Activated CD4-positive, CD25-positive, alpha-beta regulatory T cell treated with anti-CD3 and anti-CD28 coated beads, Interleukin-2, amount 50 U/mL, for 72 hours (primary cell): ENCODE results near the gene SNCA.

Experiments
- DNase-seq: peaks from one replicate; pipeline ENCODE4 v3.0.0; 2021

Gene SNCA

DNA sequence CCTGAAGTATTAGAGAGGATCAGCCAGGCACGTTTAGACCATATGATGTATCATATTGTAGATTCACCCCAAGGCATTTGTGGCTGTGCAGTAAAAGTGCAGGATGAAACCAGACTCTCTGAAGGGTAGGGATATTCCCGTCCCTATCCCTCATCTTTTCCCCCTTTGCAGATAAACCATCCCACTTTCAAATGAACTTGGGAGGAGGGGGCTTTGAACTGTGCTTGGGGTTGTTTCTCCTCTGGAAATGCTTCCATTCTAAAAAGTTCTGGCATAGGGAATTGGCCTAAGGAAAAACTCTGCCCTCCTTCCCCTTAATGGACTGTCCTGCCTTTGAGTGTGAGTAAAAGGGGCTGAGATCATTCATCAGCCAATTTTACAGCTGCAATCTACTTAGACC lies 23.8 kb downstream of the SNCA start:
- DNase-seq, result no peak

DNA sequence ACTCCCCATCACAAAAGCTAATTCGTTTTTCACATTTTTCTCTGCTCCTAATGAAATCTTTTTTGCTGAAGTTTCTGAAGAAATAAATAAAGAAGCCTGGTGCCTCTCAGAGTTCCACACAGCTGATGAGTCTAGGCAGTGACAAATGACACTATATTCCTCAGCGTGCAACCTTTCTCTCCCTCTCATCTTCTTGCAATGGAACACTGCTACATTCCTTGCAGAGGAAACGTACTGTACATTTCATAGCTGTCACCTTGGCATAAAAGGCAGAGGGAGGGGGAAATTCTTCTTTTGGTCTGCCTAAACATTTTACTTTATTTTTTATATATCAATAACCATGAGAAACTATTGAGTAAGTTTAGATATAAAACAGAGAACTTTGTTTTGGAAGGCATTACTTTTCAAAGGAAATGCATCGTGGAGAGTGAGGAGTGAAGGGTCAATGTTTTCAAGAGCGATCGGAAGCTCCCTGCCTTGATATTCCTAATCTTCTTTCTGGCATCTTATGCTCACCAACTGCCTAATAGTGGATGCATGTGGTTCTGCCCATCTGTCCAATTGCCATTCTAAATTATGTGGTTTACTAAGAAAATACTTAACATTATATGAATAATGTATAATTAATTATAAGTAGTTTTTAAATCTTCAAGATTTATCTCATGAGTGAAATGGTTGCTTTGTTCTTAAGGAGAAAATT lies 29.4 kb downstream of the SNCA start:
- no peak for DNase-seq

- no peak for DNase-seq
These were observed 31.7 kb downstream of the SNCA start for GRCh38 chr4:89805297-89805696.

- no peak for DNase-seq
These were observed 33.0 kb downstream of the SNCA start for GRCh38 chr4:89803915-89804314.

- no peak for DNase-seq
These were observed 33.9 kb downstream of the SNCA start for GRCh38 chr4:89803036-89803435.

DNA sequence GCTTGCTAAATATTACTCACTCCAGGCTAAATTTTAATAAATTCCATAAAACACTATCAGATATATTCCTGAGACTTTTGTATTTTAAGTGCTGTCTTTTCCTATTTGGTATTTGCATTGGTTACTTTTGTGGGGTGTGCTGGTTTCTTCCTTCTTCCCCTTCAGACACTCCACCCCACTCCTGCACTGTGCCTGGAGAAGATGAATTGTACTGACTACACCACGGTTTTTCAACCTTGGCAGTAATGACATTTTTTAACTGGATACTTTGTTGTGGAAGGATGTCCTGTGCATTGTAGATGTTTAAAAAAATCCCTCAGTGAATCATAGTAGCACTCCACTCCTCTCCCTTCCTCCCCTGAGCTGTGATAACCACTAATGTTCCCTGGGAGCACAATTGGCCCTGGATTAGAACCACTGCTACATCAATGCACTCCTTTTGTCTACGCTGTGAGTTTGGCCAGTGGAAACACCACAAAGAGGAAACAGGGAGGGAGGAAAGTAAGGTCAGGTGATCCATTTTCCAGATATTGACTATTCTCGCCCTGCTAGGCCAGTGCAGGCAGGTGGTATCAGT lies 36.3 kb downstream of the SNCA start:
- no peak for DNase-seq

DNA sequence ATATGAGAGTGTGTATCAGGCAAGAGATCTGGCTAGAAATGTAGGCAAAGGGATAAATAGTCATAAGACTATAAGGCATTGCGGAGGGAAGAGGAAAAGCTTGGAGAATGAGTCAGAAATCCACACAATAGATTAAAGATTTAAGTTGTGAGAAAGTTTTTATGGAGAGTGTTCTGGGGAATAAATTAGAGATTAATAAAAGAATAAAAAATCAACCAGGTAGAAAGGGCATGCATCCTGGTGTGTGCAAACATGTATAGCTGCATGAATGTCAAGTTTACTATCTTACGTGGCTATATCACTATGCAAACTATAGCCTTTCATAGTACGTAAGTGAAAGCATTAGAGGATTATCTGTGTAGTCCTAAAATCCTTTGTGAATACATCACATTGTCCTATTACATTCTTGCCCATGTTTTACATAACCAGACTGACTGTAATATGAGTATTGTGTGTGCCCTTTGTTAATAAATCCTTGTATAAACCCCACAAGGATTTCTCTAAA lies 36.9 kb downstream of the SNCA start:
- no peak for DNase-seq

GRCh38 chr4:89799071-89799470 lies 37.9 kb downstream of the SNCA start:
- DNase-seq, result no peak

DNA sequence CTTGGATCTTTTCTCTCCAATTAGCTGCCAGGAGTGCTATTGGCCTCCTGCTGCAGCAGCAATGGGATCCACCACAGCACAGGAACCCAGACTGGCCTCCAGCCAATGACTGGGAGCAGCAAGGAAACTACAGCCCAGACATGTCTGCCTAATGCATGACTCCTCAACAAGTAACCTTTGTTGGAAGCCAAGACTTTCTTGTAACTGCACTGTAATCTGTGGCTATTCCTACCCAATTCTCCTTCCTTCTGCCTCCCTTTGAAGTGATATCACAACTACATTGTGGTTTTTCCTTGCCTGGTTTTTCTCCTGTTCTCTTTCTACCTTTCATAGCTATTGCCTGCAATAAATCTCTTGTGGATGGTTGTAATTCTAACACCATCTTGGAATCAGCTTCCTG lies 39.8 kb downstream of the SNCA start:
- no peak for DNase-seq

DNA sequence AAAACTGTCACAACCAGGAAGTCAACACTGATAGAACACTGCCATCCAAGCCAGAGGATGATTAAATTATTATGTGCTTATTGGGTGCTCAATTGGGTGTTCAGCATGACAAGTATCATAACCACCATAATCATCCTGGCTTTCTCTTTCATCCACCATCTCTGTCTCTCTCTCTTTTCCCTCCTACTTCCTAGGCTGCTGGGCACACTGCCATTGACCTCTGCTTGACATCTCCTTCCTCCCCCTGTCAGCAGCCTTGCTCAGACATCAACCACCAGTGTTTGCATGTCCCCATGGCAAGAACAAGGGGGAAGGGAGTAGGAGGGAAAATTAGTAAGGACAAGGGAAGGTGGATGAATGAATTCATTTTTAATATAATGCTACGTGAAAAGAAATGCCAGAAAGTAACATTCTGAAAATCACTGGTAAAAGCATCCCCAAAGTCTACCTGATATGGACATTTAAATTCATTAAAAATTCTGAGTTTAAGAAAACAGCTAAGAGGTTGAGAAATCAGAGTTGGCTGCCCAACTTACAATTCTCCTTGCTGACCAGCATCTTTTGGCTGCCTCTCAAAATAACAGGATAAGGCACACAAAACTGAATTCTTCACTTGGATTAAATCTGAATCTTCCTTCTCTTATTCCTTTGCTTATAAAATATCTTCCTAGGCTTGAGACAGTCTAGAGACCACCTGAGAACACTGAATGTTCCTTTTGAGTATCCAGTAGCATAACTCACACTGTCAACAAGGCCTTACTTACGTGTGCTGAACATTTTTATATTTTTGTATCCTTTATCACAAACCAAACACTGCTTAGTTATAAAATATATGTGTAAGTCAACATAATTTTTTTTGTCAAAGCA lies 48.5 kb downstream of the SNCA start:
- no peak for DNase-seq

GRCh38 chr4:89784686-89785231 lies 52.2 kb downstream of the SNCA start:
- no peak for DNase-seq

DNA sequence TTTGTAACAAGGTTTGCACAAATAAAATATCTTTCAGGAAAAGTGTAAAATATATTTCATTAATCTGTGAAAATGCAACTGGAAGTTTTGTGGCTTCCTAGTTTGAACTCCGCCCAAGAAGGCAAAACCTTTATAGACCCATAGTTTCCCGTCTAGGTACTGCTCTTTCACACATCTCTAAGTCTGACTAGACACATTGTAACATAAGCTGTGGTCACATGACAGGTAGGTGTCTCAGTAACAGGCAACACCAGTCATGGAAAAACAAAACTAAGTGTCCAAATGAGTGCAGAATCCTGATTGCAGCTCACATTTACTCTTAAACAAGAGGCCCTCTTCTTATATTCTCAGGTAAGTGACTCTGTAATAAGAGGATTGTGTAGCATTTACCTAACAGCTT lies 55.6 kb downstream of the SNCA start:
- DNase-seq, result no peak

DNA sequence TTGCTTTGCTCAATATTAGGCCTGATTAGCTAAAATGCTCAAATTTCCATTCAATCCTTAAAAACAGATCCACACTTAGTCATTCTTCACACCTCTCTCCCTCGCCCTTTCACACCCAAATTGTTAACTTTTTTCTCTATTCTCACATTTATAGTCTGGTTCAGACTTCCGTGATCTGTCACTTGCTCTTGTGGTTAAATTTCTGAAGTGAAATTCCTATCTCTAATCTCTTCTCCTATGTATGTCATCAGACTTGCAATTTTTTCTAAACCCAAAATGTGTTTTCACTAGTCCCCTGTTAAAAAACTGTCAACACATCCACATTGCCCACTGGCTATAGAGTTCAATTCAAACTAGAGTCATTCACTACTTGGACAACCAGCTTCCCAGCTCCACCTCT lies 63.2 kb downstream of the SNCA start:
- DNase-seq, result no peak

- DNase-seq, result no peak
These were observed 67.1 kb downstream of the SNCA start for GRCh38 chr4:89769856-89770255.

- DNase-seq, result no peak
These were observed 69.0 kb downstream of the SNCA start for GRCh38 chr4:89767924-89768323.

GRCh38 chr4:89765966-89766365 lies 71.0 kb downstream of the SNCA start:
- DNase-seq, result no peak

GRCh38 chr4:89765528-89765927 lies 71.4 kb downstream of the SNCA start:
- no peak for DNase-seq

DNA sequence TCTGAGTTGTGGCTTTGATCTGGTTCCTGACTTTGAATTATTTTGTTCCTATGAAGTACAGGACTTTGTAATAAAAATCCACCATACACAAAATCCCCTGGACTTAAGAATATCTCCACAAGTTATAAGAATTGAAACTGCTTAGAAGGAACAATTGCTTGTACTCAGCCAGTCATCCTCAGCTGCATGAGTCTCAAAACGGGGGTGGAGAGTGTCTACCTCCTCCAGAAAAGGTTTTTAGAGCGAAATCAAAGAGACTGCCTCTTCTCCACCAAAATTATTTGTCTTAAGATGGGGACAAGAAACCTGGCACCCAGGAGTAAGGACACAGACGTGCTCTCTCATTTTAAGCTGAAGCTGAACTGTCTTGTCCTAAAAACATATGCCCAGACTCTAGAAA lies 74.7 kb downstream of the SNCA start:
- DNase-seq, result no peak

DNA sequence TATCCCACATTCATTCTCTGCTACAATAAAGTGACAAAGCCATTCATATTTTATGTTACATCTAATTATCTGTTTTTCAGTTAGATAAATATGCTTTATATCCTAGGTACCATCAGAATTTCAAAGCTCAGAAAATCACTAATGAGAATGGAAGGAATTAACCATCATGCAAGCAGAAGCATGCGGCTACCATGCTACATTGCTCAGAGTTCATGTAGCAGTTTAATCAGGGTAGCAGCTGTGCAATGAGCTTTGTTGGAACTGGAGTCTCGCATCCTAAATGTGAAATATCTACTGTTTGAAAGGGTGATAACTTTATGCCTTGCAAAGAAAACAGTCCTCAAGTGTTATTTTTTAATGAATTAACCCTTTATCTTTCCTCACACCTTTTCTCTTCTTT lies 77.5 kb downstream of the SNCA start:
- no peak for DNase-seq

DNA sequence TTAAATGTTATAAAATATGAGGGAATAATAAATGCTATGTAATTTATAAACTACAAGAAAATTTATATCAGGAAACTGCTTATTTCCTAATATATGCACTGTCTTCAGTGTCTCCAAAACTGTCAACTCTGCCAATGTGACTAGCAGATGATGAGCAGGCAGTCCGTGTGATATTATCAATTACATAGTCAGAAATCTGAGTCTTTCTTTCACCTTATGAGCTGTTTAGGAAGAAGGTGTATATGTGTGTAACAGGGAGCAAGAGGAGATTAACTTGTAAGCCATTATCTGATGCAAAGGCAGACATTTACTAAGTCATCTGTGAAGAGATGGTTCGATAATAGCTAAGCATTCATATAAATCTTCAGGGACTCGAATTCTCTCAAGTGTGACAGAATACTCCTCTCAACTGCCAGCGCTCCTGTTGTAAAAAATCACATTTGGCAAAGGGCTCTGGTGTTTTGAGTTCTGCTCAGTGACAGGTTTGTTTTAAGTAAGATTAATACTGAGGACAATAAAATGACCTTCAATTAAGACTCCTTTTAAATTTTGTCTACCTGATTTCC lies 79.7 kb downstream of the SNCA start:
- no peak for DNase-seq

DNA sequence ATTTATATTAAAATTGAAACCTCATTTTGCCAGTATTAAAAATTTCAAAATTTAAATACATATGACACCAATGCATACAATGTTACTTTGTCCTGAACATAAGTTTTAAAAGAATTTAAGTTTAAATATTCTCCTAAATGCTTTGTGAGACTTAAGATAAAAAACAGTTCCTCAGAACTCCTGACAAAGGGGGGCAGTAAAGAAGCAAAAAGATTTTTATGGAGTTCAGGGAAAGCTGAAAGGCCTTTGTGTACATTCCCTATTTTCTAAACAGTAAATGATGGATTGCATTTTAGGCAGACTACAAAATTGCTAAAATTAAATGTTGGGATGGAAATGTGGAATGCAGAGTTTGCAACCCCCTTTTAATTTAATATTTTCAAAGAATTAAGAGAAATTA lies 81.7 kb downstream of the SNCA start:
- no peak for DNase-seq

GRCh38 chr4:89754531-89754930 lies 82.4 kb downstream of the SNCA start:
- no peak for DNase-seq

- no peak for DNase-seq
These were observed 83.3 kb downstream of the SNCA start for GRCh38 chr4:89753601-89754066.
